Left ventricle myocardium inferior (tissue), 1 donor: ENCODE data around the gene CYTH4. TPM values are rescaled to one million over a fixed set of nuclear protein-coding genes. Genes with fewer than 3 reads are reported as not detected.

Experiments used
- DNase-seq: peaks from one replicate; pipeline ENCODE4 v3.0.0-alpha.2; 2020
- H3K27ac ChIP-seq: fragments of 200-600 bp; replicated peaks from 2 replicates; pipeline ENCODE4 v1.8.0; 2021
- H3K27me3 ChIP-seq: fragments of 200-600 bp; 2 replicates; pipeline ENCODE4 v1.8.0; 2021; ENCODE audit warnings: low read depth
- H3K36me3 ChIP-seq: fragments of 200-600 bp; 2 replicates; pipeline ENCODE4 v1.8.0; 2021
- H3K4me1 ChIP-seq: fragments of 200-600 bp; 2 replicates; pipeline ENCODE4 v1.8.0; 2021
- H3K4me3 ChIP-seq: fragments of 200-600 bp; 2 replicates; pipeline ENCODE4 v1.8.0; 2021; ENCODE audit warnings: mild to moderate bottlenecking, moderate library complexity
- H3K9me3 ChIP-seq: fragments of 200-600 bp; replicated peaks from 2 replicates; pipeline ENCODE4 v1.8.0; 2021
- CTCF ChIP-seq: fragments of 200-600 bp; IDR thresholded peaks from 2 replicates; pipeline ENCODE4 v1.8.0; 2021; ENCODE audit warnings: antibody characterized with exemption, mild to moderate bottlenecking, borderline replicate concordance
- intact Hi-C: fragments of 100-400 bp; cut with micrococcal nuclease; formaldehyde crosslinking; loops from one replicate; pipeline ENCODE4 v1.11.0; 2022
- total RNA-seq: library from RNA; stranded (reverse); fragmentation: NEBNext Ultra II Directional; extraction: Animal tissue kit (Norgen Biotek cat#: 25700); gene quantifications from one replicate; pipeline ENCODE4 v1.2.1, GENCODE V29; 2021
- donor health status: DM: no; HTN: yes; CAD: no; lungs with severe emphysema.

CYTH4 gene
- total RNA-seq, 1 donor from 2014 or later = 4.8 TPM

- no peak for DNase-seq
- peaks cover 29% of the 10 kb centered on the region for H3K27me3 ChIP-seq
- TF ChIP-seq CTCF = no peak
- no peaks in the 10 kb centered on the region for H3K4me1 ChIP-seq
- intact Hi-C loops = no loop called here
- H3K4me3 ChIP-seq = no peak overlapping the region
- no peaks in the 10 kb centered on the region for H3K9me3 ChIP-seq
- H3K27ac ChIP-seq = no peak overlapping the region
- H3K36me3 ChIP-seq = no peaks in the 10 kb centered on the region
These were observed 18.3 kb downstream of the CYTH4 start for GRCh38 chr22:37300551-37301017.

GRCh38 chr22:37301144-37301830 lies 19.0 kb downstream of the CYTH4 start:
- H3K27me3 ChIP-seq = peaks cover 26% of the 10 kb centered on the region
- H3K9me3 ChIP-seq = no peaks in the 10 kb centered on the region
- H3K36me3 ChIP-seq = no peaks in the 10 kb centered on the region
- no peak overlapping the region for H3K27ac ChIP-seq
- TF ChIP-seq CTCF = no peak
- no peaks in the 10 kb centered on the region for H3K4me1 ChIP-seq
- intact Hi-C loops = no loop called here
- no peak for DNase-seq
- no peak overlapping the region for H3K4me3 ChIP-seq

- intact Hi-C loops = no loop called here
- Histone ChIP-seq H3K27ac (no peak overlapping the region), H3K4me3 (no peak overlapping the region), H3K9me3 (no peaks in the 10 kb centered on the region), H3K27me3 (peaks cover 26% of the 10 kb centered on the region), H3K4me1 (peaks cover 16% of the 10 kb centered on the region), H3K36me3 (no peaks in the 10 kb centered on the region)
- no peak for DNase-seq
- TF ChIP-seq CTCF = no peak
These were observed 20.6 kb downstream of the CYTH4 start for GRCh38 chr22:37302674-37303555.

DNA sequence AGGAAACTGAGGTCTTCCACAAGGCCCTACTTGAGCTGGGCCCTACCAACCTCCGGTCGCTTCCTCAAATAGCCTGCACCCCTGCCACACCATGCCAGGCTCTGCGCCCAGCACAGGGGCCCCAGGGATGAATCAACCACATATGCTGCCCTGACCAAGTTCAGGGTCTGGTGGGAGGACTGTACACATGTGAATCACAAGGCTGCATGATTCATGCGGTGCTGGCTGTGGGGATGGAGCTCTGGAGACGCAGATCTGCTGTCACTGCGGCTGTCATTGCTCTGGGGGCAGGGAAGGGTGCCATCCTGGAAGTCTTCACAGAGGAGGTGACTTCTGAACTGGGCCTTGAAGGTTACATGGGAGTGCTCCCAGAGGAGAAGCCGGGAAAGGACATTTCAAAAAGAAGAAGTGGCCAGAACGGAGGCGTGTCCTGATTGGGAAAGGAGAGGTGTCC lies 21.5 kb downstream of the CYTH4 start:
- H3K9me3 ChIP-seq = no peaks in the 10 kb centered on the region
- DNase-seq = no peak
- TF ChIP-seq CTCF = no peak
- peaks cover 23% of the 10 kb centered on the region for H3K4me1 ChIP-seq
- intact Hi-C loops = no loop called here
- no peak overlapping the region for H3K4me3 ChIP-seq
- no peak overlapping the region for H3K27ac ChIP-seq
- H3K36me3 ChIP-seq = no peaks in the 10 kb centered on the region
- H3K27me3 ChIP-seq = peaks cover 26% of the 10 kb centered on the region

DNA sequence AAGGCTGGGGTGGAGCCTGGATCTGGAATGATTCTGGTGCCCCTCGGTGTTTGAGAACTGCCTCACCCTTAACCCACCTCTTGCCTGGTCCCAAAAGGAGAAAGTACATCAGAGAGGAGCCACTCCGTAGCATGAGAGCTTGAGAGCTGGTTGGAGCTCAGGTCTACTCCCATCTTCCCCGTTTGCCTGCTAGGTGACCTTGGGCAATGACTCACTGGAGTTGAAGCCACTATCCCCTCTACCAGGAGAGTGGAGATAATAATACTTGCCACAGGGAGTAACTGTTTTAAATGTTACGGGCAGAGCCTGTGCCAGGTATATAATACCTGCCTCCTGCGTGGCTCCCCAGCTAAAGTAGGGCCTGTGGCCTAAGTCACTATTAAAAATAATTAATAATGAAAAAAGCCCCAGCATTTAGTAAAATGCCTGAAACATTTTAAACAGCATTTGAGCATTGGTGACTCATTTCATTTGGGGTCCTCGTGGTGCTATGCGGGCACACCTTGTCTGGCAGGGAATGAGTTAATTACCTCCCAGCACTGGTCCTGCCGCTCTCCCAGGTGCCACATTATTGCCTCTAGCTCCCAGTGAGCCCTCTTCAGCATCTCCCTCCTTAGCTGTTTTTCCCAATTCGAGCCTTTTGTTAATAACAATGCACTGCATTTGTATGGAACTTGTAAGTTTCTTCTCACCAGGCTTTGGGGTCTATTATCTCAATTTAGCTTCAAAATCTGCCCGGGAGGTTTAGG lies 22.5 kb downstream of the CYTH4 start:
- H3K36me3 ChIP-seq = no peaks in the 10 kb centered on the region
- no peak for DNase-seq
- H3K27me3 ChIP-seq = peaks cover 26% of the 10 kb centered on the region
- intact Hi-C loops = no loop called here
- no peak for TF ChIP-seq CTCF
- no peak overlapping the region for H3K27ac ChIP-seq
- peaks cover 26% of the 10 kb centered on the region for H3K4me1 ChIP-seq
- no peaks in the 10 kb centered on the region for H3K9me3 ChIP-seq
- H3K4me3 ChIP-seq = no peak overlapping the region
